HepG2 (cell line): ENCODE data around the gene RANBP6. TPM values are rescaled to one million over a fixed set of nuclear protein-coding genes. Genes with fewer than 3 reads are reported as not detected.

Experiments used
- ATAC-seq: fragments of 200-7000 bp; cut with Tn5 transposase; 3 replicates; pipeline ENCODE4 v1.9.1; 2020; ENCODE audit warnings: mild to moderate bottlenecking, moderate library complexity
- BruUV-seq: library from RNA; stranded (reverse); fragments of 400-500 nt; replicated peaks from 2 replicates; lab custom pipeline; 2021; lab: Mats Ljungman, UMichigan
- CTCF ChIA-PET: fragments of 300-600 bp; formaldehyde crosslinking; extraction: SDS; loops from one replicate; lab custom pipeline; 2021; ENCODE audit warnings: low total read pairs, inconsistent platforms, low intra/inter-chr PET ratio; lab: Yijun Ruan, JAX
- POLR2A ChIA-PET: fragments of 350-600 bp; sonication (Branson Sonifier 250); formaldehyde crosslinking; loops from one replicate; lab custom pipeline; 2020; ENCODE audit warnings: antibody characterized with exemption, inconsistent platforms; lab: Yijun Ruan, JAX
- DNase-seq: peaks from one replicate; pipeline ENCODE4 v3.0.0-alpha.2; 2015; ENCODE audit warnings: low spot score
- FAIRE-seq: peaks from 3 replicates; lab custom pipeline; 2011; peaks lifted over from hg19 to GRCh38; lab: Jason Lieb, UNC
- H2AFZ ChIP-seq: one replicate; pipeline ENCODE4 v1.6.1; 2011; ENCODE audit warnings: low read length, inconsistent platforms
- H3K27ac ChIP-seq: fragments of 300-600 bp; 3 replicates; pipeline ENCODE4 v1.8.0; 2011; ENCODE audit warnings: mixed run types, mild to moderate bottlenecking, mixed read lengths, low read length, inconsistent platforms; ENCODE audit not compliant: insufficient read depth; ENCODE audit errors: extremely low read length
- H3K27me3 ChIP-seq, 2 experiments: fragments of 200-600 bp in 1 of 2; 2 replicates in 1 of 2; 3 replicates in 1 of 2; pipeline versions ENCODE4 v1.6.0 to v1.8.0; 2011; ENCODE audit warnings: low read length in 2 of 2, mild to moderate bottlenecking in 2 of 2, moderate library complexity in 2 of 2, inconsistent platforms in 1 of 2; ENCODE audit not compliant: insufficient read depth in 2 of 2, control insufficient read depth in 1 of 2
- H3K36me3 ChIP-seq, 2 experiments: fragments of 200-600 bp in 1 of 2; replicated peaks in 1 of 2; 2 replicates in 1 of 2; 3 replicates in 1 of 2; pipeline versions ENCODE4 v1.5.1 to v1.8.0; 2011; ENCODE audit warnings: low read length in 2 of 2, inconsistent platforms in 1 of 2; ENCODE audit not compliant: insufficient read depth in 2 of 2, control insufficient read depth in 1 of 2
- H3K4me1 ChIP-seq: 2 replicates; pipeline ENCODE4 v1.5.1; 2012; ENCODE audit warnings: low read length, inconsistent platforms; ENCODE audit not compliant: insufficient read depth
- H3K4me2 ChIP-seq: 2 replicates; pipeline ENCODE4 v1.6.0; 2011; ENCODE audit warnings: low read depth, low read length, inconsistent platforms
- H3K4me3 ChIP-seq, 3 experiments: fragments of 200-600 bp in 1 of 3; sonication (generic), shearing (Covaris generic) in 1 of 3; replicated peaks in 1 of 3; 2 replicates each; pipeline ENCODE4 v1.5.1; 2011 to 2016; ENCODE audit warnings: low read length in 3 of 3, inconsistent platforms in 2 of 3, low read depth in 2 of 3, mild to moderate bottlenecking in 2 of 3, control low read depth in 1 of 3, mixed read lengths in 1 of 3; ENCODE audit not compliant: insufficient read depth in 1 of 3
- H3K79me2 ChIP-seq: one replicate; pipeline ENCODE4 v1.6.1; 2011; ENCODE audit warnings: low read length, inconsistent platforms; ENCODE audit not compliant: insufficient read depth
- H3K9ac ChIP-seq: 2 replicates; pipeline ENCODE4 v1.6.0; 2011; ENCODE audit warnings: mild to moderate bottlenecking, low read depth, low read length, inconsistent platforms; ENCODE audit not compliant: insufficient read depth
- H3K9me3 ChIP-seq: 2 replicates; pipeline ENCODE4 v1.5.1; 2012; ENCODE audit warnings: mild to moderate bottlenecking, low read length
- H4K20me1 ChIP-seq: 2 replicates; pipeline ENCODE4 v1.6.0; 2011; ENCODE audit warnings: inconsistent platforms, mild to moderate bottlenecking, low read length, moderate library complexity; ENCODE audit not compliant: insufficient read depth
- CEBPB ChIP-seq: IDR thresholded peaks from 2 replicates; pipeline ENCODE4 v1.6.1; 2011; ENCODE audit warnings: low read depth, low read length, improper control_type of control experiment, borderline replicate concordance
- MAFF ChIP-seq: IDR thresholded peaks from 2 replicates; pipeline ENCODE4 v1.6.1; 2011; ENCODE audit warnings: low read depth, low read length, improper control_type of control experiment
- MAFK ChIP-seq, 2 experiments: IDR thresholded peaks in 1 of 2; conservative IDR thresholded peaks in 1 of 2; 2 replicates each; pipeline ENCODE4 v1.6.1; 2011; ENCODE audit warnings: improper control_type of control experiment in 2 of 2, low read length in 2 of 2
- ZNF251 ChIP-seq: sonication (generic); formaldehyde crosslinking; IDR thresholded peaks from 2 replicates; pipeline ENCODE4 v1.9.0; 2021; ENCODE audit warnings: mild to moderate bottlenecking, missing genetic modification reagents
- WGBS: methylation state at CpG from one replicate; pipeline ENCODE4 v1.1.6; 2017; ENCODE audit warnings: low lambda C conversion rate; 5-methylcytosine and 5-hydroxymethylcytosine counted together
- in situ Hi-C: cut with HindIII; loops from 2 replicates; pipeline ENCODE4 v1.10.0; 2017; ENCODE audit warnings: low pct_unique_long_range_greater_than_20kb; ENCODE audit not compliant: extremely low pct_ligation_motif_present
- intact Hi-C: fragments of 100-400 bp; cut with micrococcal nuclease; formaldehyde crosslinking; loops from one replicate; pipeline ENCODE4 v1.10.0; 2022; ENCODE audit not compliant: unreplicated experiment
- polyA plus RNA-seq, 8 experiments: library from polyadenylated mRNA; depleted of rRNA in 3 of 8; stranded (reverse) in 7 of 8; unstranded in 1 of 8; fragments of >200 nt; fragmentation: Illumina TruSeq in 4 of 8; extraction: Trizol in 4 of 8; gene quantifications; 2 replicates each; pipeline versions ENCODE4 v1.2.1 to v1.2.3, GENCODE V29; 2011 to 2016; ENCODE audit warnings: low read depth in 4 of 8, missing spikeins in 1 of 8, mixed read lengths in 1 of 8; ENCODE audit not compliant: insufficient read depth in 1 of 8
- total RNA-seq, 5 experiments: library from RNA; depleted of rRNA; stranded (reverse); fragments of >200 nt; fragmentation: Illumina TruSeq; extraction: Trizol; gene quantifications; 2 replicates each; pipeline ENCODE4 v1.2.3, GENCODE V29; 2016; ENCODE audit warnings: low read depth in 1 of 5
- TF ChIP-seq, protein P1 (sequence below), 2 experiments: sonication (generic) in 1 of 2; formaldehyde crosslinking in 1 of 2; IDR thresholded peaks; 2 replicates each; pipeline versions ENCODE4 v1.5.1 to v1.6.1; 2011 to 2020; ENCODE audit warnings: borderline replicate concordance in 1 of 2, low read depth in 1 of 2, low read length in 1 of 2, mild to moderate bottlenecking in 1 of 2, missing genetic modification reagents in 1 of 2, moderate library complexity in 1 of 2

RANBP6 gene
- total and polyA plus RNA-seq, 2 of the 13 experiments (the other 11 are each of a cell fraction or from before 2014, with no cell fraction given) = 7.5 to 26.0 TPM

DNA sequence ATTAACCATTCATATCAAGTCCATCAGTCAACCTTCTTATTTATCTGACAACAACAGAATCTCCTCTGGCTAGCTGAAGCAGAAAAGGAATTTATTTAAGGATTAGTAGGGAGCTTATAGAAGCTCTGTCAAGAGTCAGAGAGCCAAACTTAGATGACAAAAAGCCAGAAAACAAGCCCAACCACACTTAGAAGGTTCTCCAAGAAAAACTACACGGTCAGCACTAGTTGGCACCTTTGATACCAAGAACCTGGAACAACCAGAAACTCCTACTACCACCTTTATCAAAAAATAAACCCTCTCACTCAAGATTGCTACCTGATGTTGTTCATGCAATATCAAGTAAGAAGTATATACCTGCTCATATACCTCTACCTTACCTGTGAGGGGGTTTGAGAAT, 36.9 kb downstream of the RANBP6 start:
- BruUV-seq = no TSS peak
- CTCF ChIA-PET = no interaction called here
- no peak overlapping the region for H3K9ac ChIP-seq
- H3K27ac ChIP-seq = no peak overlapping the region
- H3K4me3 ChIP-seq = no peak overlapping the region
- no peaks in the 10 kb centered on the region for H3K9me3 ChIP-seq
- WGBS = 94% methylated on average over 1 of the region's 1 CpG
- FAIRE-seq (no peak), ATAC-seq (no peak), DNase-seq (no peak)
- POLR2A ChIA-PET = interaction anchor here (0.7 kb wide), 1 partner anchor 50 kb away, joined by 3 read pairs; no protein-coding TSS in a partner anchor
- peaks cover 1 to 15% of the 10 kb centered on the region in 2 experiments; a peak in 3 of 5 replicates for H3K36me3 ChIP-seq
- H4K20me1 ChIP-seq = no peaks in the 10 kb centered on the region
- H3K4me1 ChIP-seq = no peaks in the 10 kb centered on the region
- TF ChIP-seq MAFK (conservative IDR thresholded peaks at IDR 0.05 in 1 of 2, IDR thresholded peaks at IDR 0.05 in 1 of 2; ENCODE audit: low read length in 2 of 2) (peak; percentile 27 to 57; a peak in 3 of 4 replicates), ZNF251 (CRISPR knock-in tag) (no peak), MAFF (peak; percentile 30; the same call in 1 of the 2 replicates), CEBPB (no peak)
- TF ChIP-seq, protein P1, sequence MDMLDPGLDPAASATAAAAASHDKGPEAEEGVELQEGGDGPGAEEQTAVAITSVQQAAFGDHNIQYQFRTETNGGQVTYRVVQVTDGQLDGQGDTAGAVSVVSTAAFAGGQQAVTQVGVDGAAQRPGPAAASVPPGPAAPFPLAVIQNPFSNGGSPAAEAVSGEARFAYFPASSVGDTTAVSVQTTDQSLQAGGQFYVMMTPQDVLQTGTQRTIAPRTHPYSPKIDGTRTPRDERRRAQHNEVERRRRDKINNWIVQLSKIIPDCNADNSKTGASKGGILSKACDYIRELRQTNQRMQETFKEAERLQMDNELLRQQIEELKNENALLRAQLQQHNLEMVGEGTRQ (IDR thresholded peaks at IDR 0.05; ENCODE audit: low read depth, low read length) = no peak
- TF ChIP-seq, protein P1 (CRISPR knock-in tag; IDR thresholded peaks at IDR 0.05; ENCODE audit: borderline replicate concordance) = no peak
- in situ Hi-C loops = no loop called here
- no peak overlapping the region for H3K4me2 ChIP-seq
- H3K27me3 ChIP-seq = no peaks in the 10 kb centered on the region
- no peak overlapping the region for H2AFZ ChIP-seq
- intact Hi-C loops = no loop called here
- H3K79me2 ChIP-seq = no peaks in the 10 kb centered on the region
